GM19043 (cell line): ENCODE data around the gene PTGR3.

Experiments
- ATAC-seq: cut with Tn5 transposase; IDR thresholded peaks from one replicate; pipeline ENCODE4 v1.9.1; 2021; ENCODE audit warnings: low read depth; ENCODE audit not compliant: unreplicated experiment

PTGR3 gene

DNA sequence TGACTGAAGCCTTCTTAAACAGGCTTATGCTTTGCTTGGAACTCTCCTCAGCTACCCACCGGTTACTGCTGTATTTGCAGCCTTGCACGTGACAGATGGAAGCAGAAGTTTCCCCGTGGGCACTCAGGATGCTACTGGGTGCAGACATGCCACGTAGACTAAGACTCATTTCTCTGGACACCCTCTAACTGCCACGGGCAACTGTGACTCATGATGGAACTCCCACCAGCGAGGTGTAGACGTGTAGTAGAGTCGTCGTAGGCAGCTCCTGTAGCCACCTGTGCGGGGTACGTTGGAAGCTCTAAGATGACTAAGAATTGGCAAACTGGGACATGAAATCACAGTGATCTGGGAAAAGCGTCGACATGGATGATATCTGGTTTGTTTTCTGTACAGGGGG is 29.2 kb upstream of the PTGR3 start:
- ATAC-seq = no peak

DNA sequence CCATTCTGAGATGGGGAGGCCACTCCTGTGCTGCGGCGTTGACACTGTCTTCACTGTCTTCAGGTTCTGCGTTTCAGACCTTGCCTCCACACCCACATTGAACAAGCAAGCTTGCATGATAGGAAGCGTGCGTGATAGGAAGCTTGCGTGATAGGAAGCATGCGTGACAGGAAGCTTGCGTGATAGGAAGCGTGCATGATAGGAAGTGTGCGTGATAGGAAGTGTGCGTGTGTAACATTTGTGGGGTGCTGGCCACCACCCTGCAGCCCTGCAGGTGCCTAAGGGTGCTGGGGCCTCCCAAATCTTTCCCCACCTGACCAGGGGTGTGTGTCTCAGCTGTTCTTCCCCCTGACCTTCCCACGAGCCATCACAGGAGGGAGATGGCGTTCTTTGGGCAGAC is 27.0 kb upstream of the PTGR3 start:
- no peak for ATAC-seq

DNA sequence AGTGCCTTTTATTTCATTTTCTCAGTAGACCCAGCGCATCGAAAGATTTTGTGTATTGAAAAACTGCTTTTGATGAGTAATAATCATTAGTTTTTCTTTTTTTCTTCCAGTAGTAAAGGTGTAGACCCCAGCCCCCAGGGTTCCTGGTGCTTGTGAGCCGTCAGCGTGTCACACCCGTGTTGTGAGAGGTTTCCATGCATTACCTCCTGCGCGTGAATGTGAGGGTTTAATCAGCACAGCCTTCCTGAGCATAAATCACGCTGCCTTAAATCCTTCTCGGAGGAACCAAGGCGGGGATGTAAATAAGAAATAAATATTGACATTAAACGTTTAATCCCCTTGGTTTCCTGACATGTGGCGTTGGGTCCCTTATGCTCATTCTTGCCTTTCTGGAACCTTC is 26.0 kb upstream of the PTGR3 start:
- ATAC-seq = no peak

DNA sequence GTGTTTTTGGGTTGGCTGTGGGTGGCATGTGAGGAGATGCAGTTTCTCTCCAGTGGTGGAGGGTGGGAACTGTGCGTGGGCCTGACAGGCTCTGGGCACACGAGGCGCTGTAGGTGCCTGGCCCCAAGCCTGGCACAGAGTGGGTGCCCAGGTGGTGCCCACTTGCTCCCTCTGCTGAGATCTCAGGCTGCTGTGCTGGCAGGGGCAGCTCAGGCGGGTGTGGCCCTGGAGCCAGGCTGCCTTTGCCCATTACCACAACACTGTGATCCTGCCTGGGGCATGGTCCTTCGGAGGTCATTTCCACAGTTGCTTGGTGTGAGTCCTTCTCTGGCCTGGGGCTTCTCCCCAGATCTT is 22.1 kb upstream of the PTGR3 start:
- no peak for ATAC-seq

- no peak for ATAC-seq
Measured at GRCh38 chr18:75230163-75231052, 21.5 kb upstream of the PTGR3 start.

DNA sequence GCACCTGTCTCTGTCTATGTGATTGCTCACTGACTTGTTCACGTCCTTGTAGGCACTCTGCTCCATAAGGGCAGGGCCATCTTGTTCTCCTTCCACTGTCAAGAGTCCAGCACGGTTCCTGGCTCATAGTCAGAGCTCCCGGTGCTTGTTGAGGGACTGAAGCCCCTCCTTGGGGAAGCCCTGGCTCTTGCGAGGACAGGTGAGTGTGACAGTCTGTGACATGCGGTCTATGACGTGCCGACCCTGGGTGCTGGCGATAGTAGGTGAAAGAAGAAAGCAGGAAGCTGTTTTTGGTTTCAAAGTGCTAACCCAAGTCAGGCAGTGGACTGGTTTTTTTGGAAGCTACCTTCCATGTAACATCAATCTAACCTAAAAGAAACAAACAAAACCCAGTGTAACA is 20.5 kb upstream of the PTGR3 start:
- no peak for ATAC-seq

GRCh38 chr18:75228967-75229366 is 20.0 kb upstream of the PTGR3 start:
- ATAC-seq = no peak

- ATAC-seq = no peak
Measured at GRCh38 chr18:75227535-75228296, 18.8 kb upstream of the PTGR3 start.

DNA sequence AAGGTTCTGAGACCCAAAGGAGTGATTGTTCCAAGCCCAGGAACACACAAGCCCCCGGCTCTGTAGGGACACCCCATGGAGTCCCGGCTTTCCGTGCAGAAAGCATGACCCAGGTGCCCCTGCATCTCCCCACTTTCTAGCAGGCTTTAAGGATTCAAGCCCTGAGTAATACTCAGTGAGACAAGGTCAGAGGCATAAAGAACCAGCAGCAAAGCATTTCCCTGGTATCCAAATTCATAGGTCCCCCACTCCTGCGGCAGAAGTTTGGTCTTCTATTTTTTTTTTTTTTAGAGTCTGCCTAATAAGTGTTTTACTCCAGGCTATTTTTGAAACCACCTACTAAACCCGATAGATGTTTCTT is 18.0 kb upstream of the PTGR3 start:
- ATAC-seq = no peak

GRCh38 chr18:75226286-75226955 is 17.5 kb upstream of the PTGR3 start:
- no peak for ATAC-seq

DNA sequence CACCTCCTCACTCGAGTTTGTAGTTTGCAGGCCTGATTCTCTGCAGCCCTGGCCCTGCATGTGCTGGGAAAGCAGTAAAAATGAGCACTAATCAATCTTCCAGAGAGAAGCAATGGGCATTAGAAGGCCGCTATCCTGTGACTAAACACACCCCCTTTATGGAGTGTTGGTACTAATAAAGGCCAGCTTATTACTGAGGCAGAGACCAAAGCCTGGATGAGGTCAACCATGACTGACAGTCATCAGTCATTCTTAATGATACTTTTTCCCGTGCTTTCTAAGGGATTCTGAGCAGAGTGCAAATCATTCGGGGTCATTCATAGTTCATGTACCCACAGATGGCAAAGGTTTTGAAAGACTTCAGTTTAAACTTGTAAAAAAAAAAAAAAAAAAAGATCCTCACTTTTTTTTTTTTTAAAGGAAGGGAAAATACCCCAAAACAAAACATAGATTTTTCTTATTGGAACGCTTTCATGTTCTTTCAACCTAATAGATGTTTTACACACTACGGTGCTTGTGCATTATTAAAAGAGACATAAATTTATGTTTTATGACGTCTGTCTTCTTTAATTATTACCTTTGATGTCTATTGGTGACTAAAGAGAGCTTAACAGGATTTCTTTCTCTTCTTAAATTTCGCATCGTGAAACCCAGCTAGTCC is 14.9 kb upstream of the PTGR3 start:
- no peak for ATAC-seq

- no peak for ATAC-seq
Measured at GRCh38 chr18:75222407-75222806, 13.5 kb upstream of the PTGR3 start.

DNA sequence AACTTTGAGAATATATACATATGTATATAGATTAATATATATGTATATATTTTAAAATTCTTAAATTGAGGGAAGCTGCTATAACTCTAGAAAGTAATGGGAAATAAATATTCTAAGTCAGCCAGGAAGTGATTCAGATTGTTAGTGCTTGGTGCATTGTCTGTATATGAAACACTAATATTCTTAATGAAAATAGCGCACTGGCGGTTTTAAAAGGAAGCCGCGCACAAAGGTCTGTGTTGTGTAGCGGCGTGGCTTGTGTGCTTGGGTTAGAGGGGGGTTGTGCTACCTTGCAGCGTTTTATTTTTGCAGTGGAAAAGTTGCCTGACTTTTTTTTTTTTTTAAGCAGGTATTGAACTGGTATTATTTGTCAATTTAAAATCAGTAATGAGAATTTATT is 13.0 kb upstream of the PTGR3 start:
- no peak for ATAC-seq

DNA sequence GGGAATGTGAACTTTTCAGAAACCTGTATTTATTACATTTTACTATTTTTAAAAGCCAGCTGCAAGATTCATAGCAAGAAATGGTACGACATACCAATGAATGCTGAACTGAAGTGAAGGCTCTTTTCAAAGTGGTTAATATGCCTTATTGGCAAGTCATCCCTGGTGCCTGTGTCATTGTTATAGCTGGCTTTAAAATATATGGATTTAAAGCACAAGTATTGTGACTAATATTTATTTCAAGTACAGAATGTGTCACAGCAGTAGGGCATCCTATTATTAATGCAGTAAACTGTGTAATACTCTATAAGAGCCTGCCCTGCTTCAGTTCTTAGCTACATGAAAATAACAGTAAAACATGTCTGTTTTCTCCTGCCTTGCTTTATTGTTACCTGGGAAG is 12.5 kb upstream of the PTGR3 start:
- ATAC-seq = no peak

- no peak for ATAC-seq
Measured at GRCh38 chr18:75220551-75221355, 11.8 kb upstream of the PTGR3 start.

DNA sequence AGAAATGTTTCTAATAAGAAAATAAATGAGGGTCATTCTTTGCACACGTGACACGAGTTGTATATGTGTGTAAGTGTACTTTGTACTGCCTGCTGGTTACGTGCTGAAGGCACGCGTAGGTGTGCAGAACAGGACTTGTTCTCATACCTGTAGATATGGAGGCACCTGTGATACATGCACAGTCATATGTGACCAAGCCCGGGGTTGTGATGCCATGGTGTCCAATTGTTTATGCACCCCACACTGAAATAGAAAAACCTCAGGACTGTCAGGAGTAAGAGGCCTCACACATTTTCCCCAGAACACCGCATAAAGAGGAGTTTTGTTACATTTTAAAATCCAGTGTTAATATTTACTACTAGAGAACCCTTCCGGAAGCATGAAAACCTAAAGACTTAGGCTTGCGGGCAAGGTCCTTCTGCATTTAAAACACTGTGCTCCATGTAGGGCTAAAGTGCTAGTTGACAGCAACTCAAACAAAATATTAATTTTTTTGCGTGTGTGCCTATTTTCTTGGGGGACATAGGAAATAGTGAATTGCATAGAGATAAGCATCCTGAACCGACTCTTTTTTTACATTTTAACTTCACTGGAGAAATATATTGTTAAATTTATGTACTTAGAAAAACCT is 10.9 kb upstream of the PTGR3 start:
- ATAC-seq = no peak

DNA sequence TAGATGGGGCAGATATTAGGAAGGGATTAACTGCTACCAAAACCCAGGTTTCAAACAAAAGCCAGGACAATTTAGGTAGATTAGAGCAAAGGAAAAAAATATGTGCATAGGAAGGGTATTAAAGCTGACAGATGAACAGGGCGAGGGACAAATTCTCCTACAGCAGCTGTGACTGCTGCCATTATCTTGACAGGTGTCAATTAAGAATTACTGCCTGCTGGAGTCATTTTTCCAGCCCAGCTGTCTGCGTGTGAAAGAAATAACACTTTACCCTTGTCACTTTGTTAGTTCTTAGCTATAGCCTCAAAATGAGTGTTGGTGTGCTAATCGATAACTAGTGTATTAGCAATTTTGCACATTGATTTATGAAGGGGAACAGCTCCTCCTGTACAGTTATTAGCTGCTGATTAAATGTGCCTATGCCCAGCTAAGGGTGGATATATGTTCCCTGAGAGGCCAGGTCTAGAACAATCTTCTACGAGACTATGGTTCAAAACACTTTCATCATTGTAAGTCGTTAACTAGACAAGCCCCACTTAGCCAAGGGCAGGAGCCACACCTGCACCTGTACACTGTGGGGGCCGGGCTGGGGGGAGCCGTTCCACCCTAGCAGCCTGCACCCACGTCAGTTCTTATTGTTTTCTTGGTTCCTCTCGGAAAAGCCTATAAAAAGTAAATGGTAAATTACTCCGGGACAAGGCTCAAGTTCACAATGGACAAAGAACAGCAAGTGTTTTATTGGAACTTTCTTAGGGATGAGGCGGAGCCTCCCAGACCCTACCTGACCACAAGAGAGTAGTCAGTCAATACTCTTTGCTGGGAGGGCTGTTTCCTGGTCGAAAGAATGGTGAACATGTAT is 9.4 kb upstream of the PTGR3 start:
- ATAC-seq = no peak

GRCh38 chr18:75216911-75217689 is 8.2 kb upstream of the PTGR3 start:
- no peak for ATAC-seq
